ENCODE measurements around the gene CAPN9. TPM values are rescaled to one million over a fixed set of nuclear protein-coding genes. Genes with fewer than 3 reads are reported as not detected.

CAPN9 gene
- total and polyA plus RNA-seq, 2 donors (not counting 3 experiments of a cell fraction or from before 2014, with no cell fraction given): not detected

DNA sequence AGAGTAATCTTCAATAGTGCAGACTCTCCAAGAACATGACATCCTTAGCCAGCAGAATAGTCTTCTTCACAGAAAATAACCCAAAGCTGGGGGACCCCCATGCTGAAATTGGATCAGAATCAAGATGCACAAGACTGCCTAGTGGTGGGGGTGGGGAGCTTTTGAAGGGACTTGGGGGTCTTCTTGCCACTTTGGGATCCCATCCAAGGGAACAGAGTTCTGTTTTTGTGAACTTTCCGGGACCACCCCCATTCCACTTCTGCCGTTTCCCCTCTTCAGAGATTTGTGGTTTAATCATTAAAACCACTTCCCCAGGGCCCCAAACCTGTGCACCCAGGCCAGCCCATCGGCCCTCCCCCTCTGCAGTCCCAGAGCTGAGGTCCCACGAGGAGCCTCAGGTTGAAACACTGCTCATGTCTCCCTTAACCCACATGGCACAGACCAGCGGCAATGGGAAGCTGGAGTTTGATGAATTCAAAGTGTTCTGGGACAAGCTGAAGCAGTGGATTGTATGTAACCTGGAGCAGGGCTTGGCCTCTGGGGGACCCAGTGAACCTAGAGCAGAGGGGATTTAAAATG lies 44.9 kb downstream of the CAPN9 start:
- Histone ChIP-seq H3K27ac (ENCODE audit: insufficient read depth, low read depth, low read length) (no peak overlapping the region), H3K4me3 (replicated peaks in 1 of 3; ENCODE audit: insufficient read depth in 1 of 3, low read depth in 1 of 3, low read length in 3 of 3) (no peak overlapping the region), H3K9me3 (replicated peaks; ENCODE audit: control insufficient read depth, insufficient read depth, low read length) (no peaks in the 10 kb centered on the region), H3K4me1 (ENCODE audit: control insufficient read depth, extremely low read depth, insufficient read depth, low read length) (no peaks in the 10 kb centered on the region), H2AFZ (ENCODE audit: low read depth, low read length) (no peak overlapping the region), H3K9me1 (replicated peaks; ENCODE audit: control insufficient read depth, extremely low read depth, insufficient read depth, low read length) (no peaks in the 10 kb centered on the region), H3K79me2 (ENCODE audit: control insufficient read depth, insufficient read depth, low read length) (no peaks in the 10 kb centered on the region), H3K27me3 (ENCODE audit: control insufficient read depth in 2 of 2, insufficient read depth in 2 of 2, low read length in 2 of 2) (no peaks in the 10 kb centered on the region), H3K36me3 (ENCODE audit: control insufficient read depth in 2 of 2, extremely low read depth in 1 of 2, insufficient read depth in 2 of 2, low read length in 2 of 2) (no peaks in the 10 kb centered on the region), H3K4me2 (ENCODE audit: insufficient read depth, low read length) (no peak overlapping the region), H3K9ac (replicated peaks; ENCODE audit: extremely low read depth, insufficient read depth, low read length) (no peak overlapping the region), H4K20me1 (replicated peaks; ENCODE audit: control insufficient read depth, extremely low read depth, insufficient read depth, low read length) (no peaks in the 10 kb centered on the region)
- FAIRE-seq (no peak), DNase-seq (ENCODE audit: low read depth, low spot score) (no peak)
- no TSS peak for BruUV-seq (replicated peaks)
- ChIA-PET POLR2A (no interaction called here), CTCF (no interaction called here)
- TF ChIP-seq POLR2AphosphoS5 (IDR thresholded peaks at IDR 0.05; ENCODE audit: insufficient read depth, low read depth, low read length): no peak
- TF ChIP-seq EZH2 (IDR thresholded peaks at IDR 0.05; ENCODE audit: borderline replicate concordance, low read depth, low read length, severe bottlenecking): no peak
- TF ChIP-seq, protein P1, sequence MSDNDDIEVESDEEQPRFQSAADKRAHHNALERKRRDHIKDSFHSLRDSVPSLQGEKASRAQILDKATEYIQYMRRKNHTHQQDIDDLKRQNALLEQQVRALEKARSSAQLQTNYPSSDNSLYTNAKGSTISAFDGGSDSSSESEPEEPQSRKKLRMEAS (IDR thresholded peaks at IDR 0.05; ENCODE audit: insufficient read depth, insufficient read length): no peak
- TF ChIP-seq, protein P2, sequence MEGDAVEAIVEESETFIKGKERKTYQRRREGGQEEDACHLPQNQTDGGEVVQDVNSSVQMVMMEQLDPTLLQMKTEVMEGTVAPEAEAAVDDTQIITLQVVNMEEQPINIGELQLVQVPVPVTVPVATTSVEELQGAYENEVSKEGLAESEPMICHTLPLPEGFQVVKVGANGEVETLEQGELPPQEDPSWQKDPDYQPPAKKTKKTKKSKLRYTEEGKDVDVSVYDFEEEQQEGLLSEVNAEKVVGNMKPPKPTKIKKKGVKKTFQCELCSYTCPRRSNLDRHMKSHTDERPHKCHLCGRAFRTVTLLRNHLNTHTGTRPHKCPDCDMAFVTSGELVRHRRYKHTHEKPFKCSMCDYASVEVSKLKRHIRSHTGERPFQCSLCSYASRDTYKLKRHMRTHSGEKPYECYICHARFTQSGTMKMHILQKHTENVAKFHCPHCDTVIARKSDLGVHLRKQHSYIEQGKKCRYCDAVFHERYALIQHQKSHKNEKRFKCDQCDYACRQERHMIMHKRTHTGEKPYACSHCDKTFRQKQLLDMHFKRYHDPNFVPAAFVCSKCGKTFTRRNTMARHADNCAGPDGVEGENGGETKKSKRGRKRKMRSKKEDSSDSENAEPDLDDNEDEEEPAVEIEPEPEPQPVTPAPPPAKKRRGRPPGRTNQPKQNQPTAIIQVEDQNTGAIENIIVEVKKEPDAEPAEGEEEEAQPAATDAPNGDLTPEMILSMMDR (IDR thresholded peaks at IDR 0.05; ENCODE audit: extremely low read depth in 1 of 2, insufficient read depth in 1 of 2, low read depth in 1 of 2, low read length in 2 of 2): no peak
- no peak for TF ChIP-seq MYC (IDR thresholded peaks at IDR 0.05; ENCODE audit: low read depth, low read length)
- no peak for TF ChIP-seq JUN (IDR thresholded peaks at IDR 0.05; ENCODE audit: borderline replicate concordance, insufficient read depth, insufficient read length, low read depth)
- no peak for TF ChIP-seq GATA2 (IDR thresholded peaks at IDR 0.05; ENCODE audit: insufficient read depth, insufficient read length, low read depth, low read length)
- TF ChIP-seq FOS (IDR thresholded peaks at IDR 0.05; ENCODE audit: borderline replicate concordance, insufficient read depth, low read length): no peak
- TF ChIP-seq POLR2A (IDR thresholded peaks at IDR 0.05; ENCODE audit: low read depth, low read length): no peak
- intact Hi-C loops (cut with micrococcal nuclease) (no loop called here), dilution Hi-C loops (cut with MboI; ENCODE audit: extremely low pct_ligation_motif_present, low sequenced_read_pairs) (no loop called here)
